Common myeloid progenitor, CD34-positive (primary cell): Measurements from ENCODE around the gene APOL5.

Source experiments
- CTCF ChIA-PET: fragments of 350-600 bp; sonication (Branson Sonifier 250); formaldehyde crosslinking; loops from one replicate; lab custom pipeline; 2021; ENCODE audit warnings: antibody characterized with exemption; lab: Charles Lee
- POLR2A ChIA-PET: fragments of 350-600 bp; sonication (Branson Sonifier 250); formaldehyde crosslinking; loops from one replicate; lab custom pipeline; 2021; ENCODE audit warnings: antibody characterized with exemption; lab: Charles Lee
- DNase-seq, 3 donors: peaks; one replicate each; pipeline versions ENCODE4 v3.0.0 to v3.0.0-alpha.2; 2013
- H3K27ac ChIP-seq, 2 experiments: 1 replicate in 1 of 2; 2 replicates in 1 of 2; pipeline ENCODE4 v1.7.0; 2013; ENCODE audit warnings: inconsistent platforms in 2 of 2, low read length in 2 of 2, mild to moderate bottlenecking in 2 of 2, low read depth in 1 of 2, moderate library complexity in 1 of 2; ENCODE audit not compliant: severe bottlenecking in 2 of 2, insufficient read depth in 1 of 2, poor library complexity in 1 of 2
- H3K27me3 ChIP-seq, 5 experiments: replicated peaks in 2 of 5; 1 replicate in 3 of 5; 2 replicates in 2 of 5; pipeline versions ENCODE4 v1.6.1 to v1.7.0; 2013; ENCODE audit warnings: low read length in 4 of 5, mild to moderate bottlenecking in 2 of 5, moderate library complexity in 2 of 5, inconsistent platforms in 1 of 5; ENCODE audit not compliant: insufficient read depth in 5 of 5, control insufficient read depth in 4 of 5
- H3K36me3 ChIP-seq, 4 experiments: 1 replicate in 2 of 4; 2 replicates in 2 of 4; pipeline versions ENCODE4 v1.6.1 to v1.7.0; 2013; ENCODE audit warnings: low read length in 3 of 4, control low read depth in 1 of 4, mild to moderate bottlenecking in 1 of 4; ENCODE audit not compliant: control insufficient read depth in 4 of 4, insufficient read depth in 4 of 4
- H3K4me1 ChIP-seq, 4 experiments: 1 replicate in 3 of 4; 2 replicates in 1 of 4; pipeline versions ENCODE4 v1.6.1 to v1.7.1; 2013; ENCODE audit warnings: low read length in 3 of 4, mild to moderate bottlenecking in 3 of 4, control low read depth in 1 of 4, inconsistent platforms in 1 of 4, moderate library complexity in 1 of 4; ENCODE audit not compliant: control insufficient read depth in 4 of 4, insufficient read depth in 4 of 4; ENCODE audit errors: control extremely low read depth in 1 of 4
- H3K4me3 ChIP-seq, 7 experiments: 1 replicate in 4 of 7; 2 replicates in 3 of 7; pipeline versions ENCODE4 v1.5.1 to v1.7.0; 2013; ENCODE audit warnings: mild to moderate bottlenecking in 7 of 7, low read length in 6 of 7, moderate library complexity in 6 of 7, inconsistent platforms in 2 of 7, low read depth in 2 of 7, control low read depth in 1 of 7; ENCODE audit not compliant: insufficient read depth in 4 of 7, control insufficient read depth in 1 of 7; ENCODE audit errors: extremely low read depth in 1 of 7
- H3K9me3 ChIP-seq, 5 experiments: 1 replicate in 4 of 5; 2 replicates in 1 of 5; pipeline versions ENCODE4 v1.6.1 to v1.7.1; 2013; ENCODE audit warnings: low read length in 4 of 5, mild to moderate bottlenecking in 2 of 5, inconsistent platforms in 1 of 5, low read depth in 1 of 5, moderate library complexity in 1 of 5; ENCODE audit not compliant: control insufficient read depth in 4 of 5, insufficient read depth in 2 of 5; ENCODE audit errors: control extremely low read depth in 1 of 5
- WGBS: methylation state at CpG from one replicate; pipeline ENCODE4 v1.1.5; 2013; ENCODE audit not compliant: insufficient coverage; 5-methylcytosine and 5-hydroxymethylcytosine counted together

APOL5 gene

DNA sequence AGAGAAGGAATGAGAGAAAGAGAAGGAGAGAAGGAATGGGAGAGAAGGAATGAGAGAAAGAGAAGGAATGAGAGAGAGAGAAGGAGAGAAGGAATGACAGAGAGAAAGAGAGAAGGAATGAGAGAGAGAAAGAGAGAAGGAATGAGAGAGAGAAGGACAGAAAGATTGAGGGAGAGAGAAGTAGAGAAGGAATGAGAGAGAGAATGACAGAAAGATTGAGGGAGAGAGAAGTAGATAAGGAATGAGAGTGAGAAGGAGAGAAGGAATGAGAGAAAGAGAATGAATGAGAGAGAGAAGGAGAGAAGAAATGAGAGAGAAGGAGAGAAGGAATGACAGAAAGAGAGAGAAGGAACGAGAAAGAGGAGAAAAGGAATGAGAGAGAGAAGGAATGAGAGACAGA is 34.1 kb upstream of the APOL5 start:
- ChIA-PET POLR2A (no interaction called here), CTCF (no interaction called here)
- Histone ChIP-seq H3K27me3 (no peaks in the 10 kb centered on the region), H3K4me3 (no peak overlapping the region), H3K27ac (no peak overlapping the region), H3K4me1 (no peaks in the 10 kb centered on the region), H3K9me3 (peaks cover 0 to 8% (median 3%) of the 10 kb centered on the region in 5 experiments), H3K36me3 (no peaks in the 10 kb centered on the region)
- DNase-seq: no peak
- 100% methylated on average over 1 of the region's 1 CpG for WGBS

DNA sequence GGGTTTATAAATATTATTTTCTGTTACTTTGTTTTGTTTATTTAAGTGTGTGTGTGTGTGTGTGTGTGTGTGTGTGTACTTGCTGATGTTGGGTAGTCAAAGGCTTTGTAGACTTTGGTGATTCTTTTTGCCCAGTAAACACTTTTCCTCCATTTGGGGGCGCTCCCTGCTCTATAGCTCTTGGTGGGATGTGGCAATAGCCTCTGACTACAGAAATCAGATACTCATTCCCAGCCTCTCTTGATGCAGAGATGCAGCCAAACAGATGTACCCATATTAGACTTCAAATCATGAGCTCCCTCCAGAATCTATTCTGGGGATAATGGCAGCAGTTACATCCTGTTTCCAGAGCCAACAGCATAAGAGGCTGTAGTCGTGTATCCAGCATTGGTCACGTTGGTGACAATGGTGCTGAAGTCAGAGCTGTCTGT is 33.4 kb upstream of the APOL5 start:
- POLR2A ChIA-PET: no interaction called here
- H3K36me3 ChIP-seq: no peaks in the 10 kb centered on the region
- H3K4me1 ChIP-seq: no peaks in the 10 kb centered on the region
- no peak overlapping the region for H3K27ac ChIP-seq
- H3K27me3 ChIP-seq: no peaks in the 10 kb centered on the region
- 71% methylated on average over 1 of the region's 3 CpGs for WGBS
- no peak for DNase-seq
- peaks cover 0 to 8% (median 3%) of the 10 kb centered on the region in 5 experiments for H3K9me3 ChIP-seq
- CTCF ChIA-PET: no interaction called here
- no peak overlapping the region for H3K4me3 ChIP-seq

DNA sequence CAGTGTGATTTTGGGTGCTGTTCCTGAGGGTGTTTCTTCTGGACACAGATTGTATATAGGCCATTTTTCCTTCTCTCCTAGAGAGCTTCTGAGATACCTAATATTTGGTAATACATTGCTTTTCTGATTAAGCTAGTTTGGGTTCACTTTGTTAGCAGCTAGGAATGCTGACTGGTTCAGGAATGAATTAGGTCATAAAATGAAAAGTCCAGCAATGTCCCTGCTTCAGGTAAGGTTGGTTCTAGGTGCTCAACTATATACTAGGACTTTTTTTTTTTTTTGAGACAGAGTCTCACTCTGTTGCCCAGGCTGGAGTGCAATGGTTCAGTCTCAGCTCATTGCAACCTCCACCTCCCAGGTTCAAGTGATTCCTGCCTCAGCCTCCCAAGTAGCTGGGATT is 32.9 kb upstream of the APOL5 start:
- Histone ChIP-seq H3K27ac (no peak overlapping the region), H3K4me1 (no peaks in the 10 kb centered on the region), H3K36me3 (no peaks in the 10 kb centered on the region), H3K9me3 (peaks cover 0 to 8% (median 3%) of the 10 kb centered on the region in 5 experiments), H3K27me3 (no peaks in the 10 kb centered on the region), H3K4me3 (no peak overlapping the region)
- no peak for DNase-seq
- ChIA-PET CTCF (no interaction called here), POLR2A (no interaction called here)

DNA sequence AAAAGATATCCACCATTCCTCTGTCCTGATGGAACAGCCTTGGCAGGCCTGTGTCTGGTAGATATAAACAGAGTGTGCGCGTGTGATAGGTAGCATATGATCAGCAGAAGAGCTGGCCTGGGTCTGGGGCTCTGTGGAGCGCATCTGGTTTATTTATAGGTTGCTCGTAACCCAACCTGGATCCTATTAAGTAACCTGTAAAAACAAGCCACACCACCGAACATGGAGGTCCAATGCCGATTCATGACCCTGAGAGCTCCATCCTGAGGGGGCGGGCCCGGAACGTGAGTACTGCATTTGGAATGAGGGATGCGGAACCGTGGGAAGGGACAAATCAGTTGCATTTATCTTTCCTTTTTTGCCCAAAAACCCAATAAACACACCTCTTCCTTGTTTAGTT is 31.9 kb upstream of the APOL5 start:
- DNase-seq: no peak
- ChIA-PET CTCF (no interaction called here), POLR2A (interaction anchor here (0.6 kb wide), 1 partner anchor 7 kb away, joined by 4 read pairs; no protein-coding TSS in a partner anchor)
- WGBS: 84% methylated on average over 9 of the region's 11 CpGs
- H3K4me1 ChIP-seq: no peaks in the 10 kb centered on the region
- no peaks in the 10 kb centered on the region for H3K36me3 ChIP-seq
- no peak overlapping the region for H3K4me3 ChIP-seq
- H3K27me3 ChIP-seq: no peaks in the 10 kb centered on the region
- no peak overlapping the region for H3K27ac ChIP-seq
- H3K9me3 ChIP-seq: peaks cover 0 to 8% (median 3%) of the 10 kb centered on the region in 5 experiments

DNA sequence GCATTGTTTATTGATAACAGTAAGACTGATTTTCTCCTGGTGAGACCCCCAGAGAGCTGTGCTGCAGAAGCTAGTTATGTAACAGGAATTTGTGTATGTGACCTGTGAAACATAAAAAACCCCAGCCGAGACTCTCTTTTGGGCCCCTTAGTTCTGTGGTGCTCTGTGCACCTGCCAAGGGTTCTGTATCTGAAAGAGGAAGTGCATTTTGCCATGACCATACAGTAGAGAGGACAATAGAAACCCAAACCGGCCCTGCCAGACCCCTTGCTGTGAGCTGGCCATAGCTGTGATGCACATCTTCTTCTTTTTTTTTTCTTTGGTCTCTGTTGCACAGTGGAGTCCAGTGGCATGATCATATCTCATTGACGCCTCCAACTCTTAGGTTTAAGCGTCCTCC is 31.4 kb upstream of the APOL5 start:
- DNase-seq: no peak
- ChIA-PET CTCF (no interaction called here), POLR2A (interaction anchor here (0.6 kb wide), 1 partner anchor 8 kb away, joined by 4 read pairs; no protein-coding TSS in a partner anchor)

DNA sequence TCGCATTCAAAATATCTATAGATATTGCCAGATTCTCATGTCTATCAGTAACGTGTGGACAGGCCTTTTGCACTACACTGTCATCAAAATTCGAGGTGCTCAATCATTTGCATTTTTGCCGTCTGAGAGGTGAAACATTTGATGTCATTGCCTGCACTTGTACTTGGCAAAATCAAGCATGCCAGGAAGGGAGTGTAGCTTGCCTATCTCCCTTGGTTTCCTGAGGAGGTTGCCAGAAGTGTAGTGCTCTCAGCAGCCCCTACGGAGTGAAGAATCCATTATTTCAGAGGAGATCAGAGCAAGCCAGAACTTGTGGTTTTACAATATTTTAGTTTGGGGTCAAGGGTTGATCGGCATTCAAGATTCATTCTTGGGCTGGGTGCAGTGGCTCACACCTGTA is 30.2 kb upstream of the APOL5 start:
- H3K4me1 ChIP-seq: no peaks in the 10 kb centered on the region
- H3K36me3 ChIP-seq: no peaks in the 10 kb centered on the region
- DNase-seq: no peak
- no peak overlapping the region for H3K27ac ChIP-seq
- ChIA-PET CTCF (no interaction called here), POLR2A (no interaction called here)
- peaks cover 0 to 2% (median 0%) of the 10 kb centered on the region in 5 experiments for H3K9me3 ChIP-seq
- H3K4me3 ChIP-seq: no peak overlapping the region
- 89% methylated on average over 4 of the region's 6 CpGs for WGBS
- H3K27me3 ChIP-seq: no peaks in the 10 kb centered on the region

More for the DNA sequence above, 31.4 kb upstream of the APOL5 start:
- Histone ChIP-seq H3K27ac (no peak overlapping the region), H3K4me1 (no peaks in the 10 kb centered on the region), H3K36me3 (no peaks in the 10 kb centered on the region), H3K27me3 (no peaks in the 10 kb centered on the region), H3K9me3 (peaks cover 0 to 8% (median 3%) of the 10 kb centered on the region in 5 experiments), H3K4me3 (no peak overlapping the region)
- 93% methylated on average over 3 of the region's 4 CpGs for WGBS

DNA sequence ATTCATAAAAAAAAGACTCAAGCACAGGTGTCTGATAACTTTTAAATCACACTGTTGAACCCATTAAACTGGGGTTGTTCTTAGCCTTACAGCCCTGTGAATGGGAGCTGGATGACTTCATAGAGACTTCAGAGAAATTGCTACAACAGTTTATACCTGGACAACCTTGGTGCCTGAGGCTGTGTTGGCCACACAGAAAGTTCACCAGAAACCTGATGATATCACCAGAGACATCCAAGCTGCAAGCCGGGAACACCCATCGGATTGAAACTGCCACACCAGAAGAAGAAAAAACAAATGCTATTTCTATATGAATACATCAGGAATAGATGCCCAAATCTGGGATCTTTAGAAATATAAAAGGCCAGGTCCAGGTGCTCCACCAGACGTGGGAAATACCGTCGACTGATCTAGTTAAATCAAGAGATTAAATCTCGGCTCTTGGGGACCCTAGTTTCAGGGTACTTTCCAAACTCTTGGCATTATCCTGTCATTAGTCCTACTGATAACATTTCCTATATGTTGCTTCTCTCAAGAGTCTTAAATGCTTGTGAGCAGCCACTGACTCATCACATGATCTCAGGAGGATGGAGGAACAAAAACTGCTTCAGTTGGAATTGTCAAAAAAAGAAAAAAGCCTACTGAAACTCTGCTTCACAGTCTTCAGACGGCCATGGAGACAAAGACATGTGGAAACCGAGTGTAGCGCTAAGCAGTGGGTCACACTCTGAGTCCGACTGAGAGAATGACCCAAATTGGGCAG is 28.6 kb upstream of the APOL5 start:
- peaks cover 0 to 2% (median 0%) of the 10 kb centered on the region in 5 experiments for H3K9me3 ChIP-seq
- 90% methylated on average over 8 of the region's 10 CpGs for WGBS
- no peak for DNase-seq
- H3K36me3 ChIP-seq: no peaks in the 10 kb centered on the region
- ChIA-PET CTCF (interaction anchor here (0.6 kb wide), 1 partner anchor 359 kb away, joined by 4 read pairs; no protein-coding TSS in a partner anchor), POLR2A (no interaction called here)
- H3K4me1 ChIP-seq: no peaks in the 10 kb centered on the region
- no peak overlapping the region for H3K4me3 ChIP-seq
- H3K27me3 ChIP-seq: no peaks in the 10 kb centered on the region
- H3K27ac ChIP-seq: no peak overlapping the region
